Chondrocyte (in vitro differentiated cells): ENCODE results near the gene SSTR5. TPM values are rescaled to one million over a fixed set of nuclear protein-coding genes. Genes with fewer than 3 reads are reported as not detected.
"Not testable (repeated sequence)": the region's sequence is repeated elsewhere in the genome, so short reads cannot be mapped to it uniquely, and the experiment has no call there.

Experiments
- DNase-seq: peaks from one replicate; pipeline ENCODE4 v3.0.0; 2021; ENCODE audit warnings: mixed read lengths, low spot score
- H3K27ac Mint-ChIP-seq: one replicate; pipeline ENCODE4 v1.8.0; 2021; ENCODE audit warnings: mild to moderate bottlenecking, moderate library complexity, mixed read lengths; ENCODE audit not compliant: unreplicated experiment
- H3K27me3 Mint-ChIP-seq: 2 replicates; pipeline ENCODE4 v1.8.0; 2021; ENCODE audit warnings: low read depth, mixed read lengths
- H3K36me3 Mint-ChIP-seq: 2 replicates; pipeline ENCODE4 v1.8.0; 2021; ENCODE audit warnings: low read depth, mixed read lengths
- H3K4me1 Mint-ChIP-seq: 2 replicates; pipeline ENCODE4 v1.8.0; 2021; ENCODE audit warnings: low read depth, mild to moderate bottlenecking, mixed read lengths
- H3K4me3 Mint-ChIP-seq: one replicate; pipeline ENCODE4 v1.8.0; 2021; ENCODE audit warnings: mild to moderate bottlenecking, moderate library complexity, mixed read lengths; ENCODE audit not compliant: unreplicated experiment
- H3K9me3 Mint-ChIP-seq: 2 replicates; pipeline ENCODE4 v1.8.0; 2021; ENCODE audit warnings: low read depth, mixed read lengths
- total RNA-seq: library from RNA; stranded (reverse); gene quantifications from 3 replicates; pipeline ENCODE4 v1.2.1, GENCODE V29; 2021
- TF ChIP-seq, protein P1 (sequence below): fragments of 200-600 bp; sonication (generic); IDR thresholded peaks from 2 replicates; pipeline ENCODE4 v1.5.0; 2021; ENCODE audit warnings: antibody characterized with exemption, mild to moderate bottlenecking, moderate library complexity

Gene SSTR5
- total RNA-seq, 1 donor from 2014 or later: not detected

DNA sequence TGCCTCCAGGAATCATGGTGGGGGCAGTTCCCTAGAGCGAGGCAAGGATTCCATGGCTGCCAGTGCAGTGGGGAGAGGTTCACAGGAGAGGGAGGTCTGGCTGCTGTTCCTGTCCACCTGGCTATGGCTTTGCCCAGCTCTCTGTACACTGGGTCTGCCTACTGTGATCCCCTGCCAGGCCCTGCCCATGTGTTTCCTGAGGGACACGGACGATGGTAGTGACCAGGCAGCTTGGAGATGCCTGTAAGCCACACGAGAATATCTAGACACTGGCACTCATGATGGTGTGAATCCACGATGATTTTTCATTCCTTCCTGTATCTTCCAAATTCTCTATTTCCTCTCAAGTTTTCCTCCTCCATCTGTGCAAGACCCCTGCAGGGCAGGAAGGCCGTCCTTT lies 12.4 kb downstream of the SSTR5 start:
- no peak overlapping the region for H3K27ac Mint-ChIP-seq
- TF ChIP-seq, protein P1, sequence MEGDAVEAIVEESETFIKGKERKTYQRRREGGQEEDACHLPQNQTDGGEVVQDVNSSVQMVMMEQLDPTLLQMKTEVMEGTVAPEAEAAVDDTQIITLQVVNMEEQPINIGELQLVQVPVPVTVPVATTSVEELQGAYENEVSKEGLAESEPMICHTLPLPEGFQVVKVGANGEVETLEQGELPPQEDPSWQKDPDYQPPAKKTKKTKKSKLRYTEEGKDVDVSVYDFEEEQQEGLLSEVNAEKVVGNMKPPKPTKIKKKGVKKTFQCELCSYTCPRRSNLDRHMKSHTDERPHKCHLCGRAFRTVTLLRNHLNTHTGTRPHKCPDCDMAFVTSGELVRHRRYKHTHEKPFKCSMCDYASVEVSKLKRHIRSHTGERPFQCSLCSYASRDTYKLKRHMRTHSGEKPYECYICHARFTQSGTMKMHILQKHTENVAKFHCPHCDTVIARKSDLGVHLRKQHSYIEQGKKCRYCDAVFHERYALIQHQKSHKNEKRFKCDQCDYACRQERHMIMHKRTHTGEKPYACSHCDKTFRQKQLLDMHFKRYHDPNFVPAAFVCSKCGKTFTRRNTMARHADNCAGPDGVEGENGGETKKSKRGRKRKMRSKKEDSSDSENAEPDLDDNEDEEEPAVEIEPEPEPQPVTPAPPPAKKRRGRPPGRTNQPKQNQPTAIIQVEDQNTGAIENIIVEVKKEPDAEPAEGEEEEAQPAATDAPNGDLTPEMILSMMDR: no peak

DNA sequence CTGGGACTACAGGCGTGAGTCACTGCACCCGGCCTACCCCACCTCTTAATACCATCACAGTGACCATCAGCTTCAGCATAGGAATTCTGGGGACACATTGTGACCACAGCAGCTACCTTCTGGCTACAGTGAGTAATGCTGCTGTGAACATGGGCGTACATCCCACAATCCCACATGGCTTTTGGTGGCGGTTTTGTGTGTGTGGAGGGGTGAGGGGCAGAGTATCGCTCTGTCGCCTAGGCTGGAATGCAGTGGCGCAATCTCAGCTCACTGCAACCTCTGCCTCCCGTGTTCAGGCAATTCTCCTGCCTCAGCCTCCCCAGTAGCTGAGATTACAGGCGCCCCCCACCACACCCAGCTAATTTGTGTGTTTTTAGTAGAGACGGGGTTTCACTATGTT lies 13.9 kb downstream of the SSTR5 start:
- not testable (repeated sequence) for H3K36me3 Mint-ChIP-seq, H3K4me3 Mint-ChIP-seq, H3K27ac Mint-ChIP-seq, DNase-seq, H3K4me1 Mint-ChIP-seq
- H3K9me3 Mint-ChIP-seq: peaks cover 14% of the 10 kb centered on the region
- H3K27me3 Mint-ChIP-seq: peaks cover 23% of the 10 kb centered on the region

More for the DNA sequence above, 12.4 kb downstream of the SSTR5 start:
- Mint-ChIP-seq H3K4me3 (no peak overlapping the region), H3K4me1 (peaks cover 7% of the 10 kb centered on the region), H3K9me3 (peaks cover 14% of the 10 kb centered on the region), H3K27me3 (peaks cover 25% of the 10 kb centered on the region), H3K36me3 (peaks cover 4% of the 10 kb centered on the region)
- DNase-seq: no peak

DNA sequence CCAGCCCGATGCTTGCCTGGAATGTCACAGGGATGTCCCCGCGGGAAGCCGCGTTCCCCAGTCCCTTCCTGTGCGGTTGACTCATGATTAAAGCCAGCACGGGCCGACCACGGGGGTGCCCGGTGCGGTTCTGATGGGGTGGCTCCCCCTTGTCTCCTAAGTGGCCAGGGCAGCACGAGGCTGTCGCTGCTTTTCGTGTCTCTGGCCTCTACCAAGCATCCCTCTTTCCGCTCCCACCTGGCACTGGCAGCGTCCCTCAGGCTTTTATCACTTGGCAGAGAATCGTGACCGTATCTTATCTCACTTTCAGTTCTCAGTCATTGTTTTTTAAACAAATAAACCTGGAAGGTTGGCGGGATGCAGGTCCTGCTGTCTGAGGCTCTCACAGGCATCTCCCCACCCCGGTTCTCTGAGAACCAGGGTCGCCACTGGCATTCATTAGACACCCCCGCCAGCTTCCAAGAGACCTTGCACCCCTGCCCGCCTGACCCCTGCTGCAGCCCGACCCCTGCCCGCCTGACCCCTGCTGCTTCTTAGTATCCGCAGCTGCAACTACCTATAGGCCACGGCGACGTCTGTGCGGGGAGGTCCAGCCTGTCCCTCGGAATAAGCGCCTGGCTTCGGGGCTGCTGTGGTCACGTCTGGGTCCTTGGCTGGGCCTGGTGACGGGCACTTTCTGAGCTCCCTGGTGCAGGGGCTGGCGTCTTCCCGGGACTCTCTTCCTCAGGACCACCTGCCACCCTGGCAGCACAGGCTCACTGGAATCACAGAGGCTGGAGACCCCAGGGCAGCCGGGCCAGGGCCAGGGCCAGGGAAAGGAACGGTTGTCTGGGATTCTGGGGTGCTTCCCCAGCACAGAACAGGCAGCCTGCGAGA lies 16.0 kb downstream of the SSTR5 start:
- no peak overlapping the region for H3K27ac Mint-ChIP-seq
- no peak for DNase-seq
- TF ChIP-seq, protein P1: no peak
- H3K4me3 Mint-ChIP-seq: no peak overlapping the region
- H3K27me3 Mint-ChIP-seq: peaks cover 19% of the 10 kb centered on the region
- H3K9me3 Mint-ChIP-seq: peaks cover 14% of the 10 kb centered on the region
- peaks cover 4% of the 10 kb centered on the region for H3K36me3 Mint-ChIP-seq
- no peaks in the 10 kb centered on the region for H3K4me1 Mint-ChIP-seq

DNA sequence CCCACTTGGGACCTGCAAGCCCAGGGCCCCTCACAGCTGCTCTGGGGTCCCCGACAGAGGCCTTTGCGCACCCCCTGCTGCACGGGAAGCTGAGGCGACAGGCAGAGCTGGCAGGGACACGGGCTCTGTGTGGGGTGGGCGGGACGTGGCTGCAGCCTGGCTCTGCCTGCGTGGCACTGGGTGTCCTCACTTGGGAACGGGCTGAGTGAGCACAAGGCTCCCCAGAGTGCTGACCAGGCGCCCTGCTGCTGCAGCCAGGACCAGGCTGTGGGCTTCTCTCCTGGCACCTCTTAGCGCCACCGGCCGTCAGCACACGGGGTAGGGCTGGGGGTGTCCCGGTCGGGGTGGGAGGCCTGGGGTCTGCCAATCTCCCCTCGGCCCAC lies 16.9 kb downstream of the SSTR5 start:
- Mint-ChIP-seq H3K27ac (no peak overlapping the region), H3K4me1 (no peaks in the 10 kb centered on the region), H3K4me3 (no peak overlapping the region), H3K9me3 (peaks cover 14% of the 10 kb centered on the region), H3K27me3 (peaks cover 19% of the 10 kb centered on the region), H3K36me3 (peaks cover 4% of the 10 kb centered on the region)
- TF ChIP-seq, protein P1: no peak
- no peak for DNase-seq

DNA sequence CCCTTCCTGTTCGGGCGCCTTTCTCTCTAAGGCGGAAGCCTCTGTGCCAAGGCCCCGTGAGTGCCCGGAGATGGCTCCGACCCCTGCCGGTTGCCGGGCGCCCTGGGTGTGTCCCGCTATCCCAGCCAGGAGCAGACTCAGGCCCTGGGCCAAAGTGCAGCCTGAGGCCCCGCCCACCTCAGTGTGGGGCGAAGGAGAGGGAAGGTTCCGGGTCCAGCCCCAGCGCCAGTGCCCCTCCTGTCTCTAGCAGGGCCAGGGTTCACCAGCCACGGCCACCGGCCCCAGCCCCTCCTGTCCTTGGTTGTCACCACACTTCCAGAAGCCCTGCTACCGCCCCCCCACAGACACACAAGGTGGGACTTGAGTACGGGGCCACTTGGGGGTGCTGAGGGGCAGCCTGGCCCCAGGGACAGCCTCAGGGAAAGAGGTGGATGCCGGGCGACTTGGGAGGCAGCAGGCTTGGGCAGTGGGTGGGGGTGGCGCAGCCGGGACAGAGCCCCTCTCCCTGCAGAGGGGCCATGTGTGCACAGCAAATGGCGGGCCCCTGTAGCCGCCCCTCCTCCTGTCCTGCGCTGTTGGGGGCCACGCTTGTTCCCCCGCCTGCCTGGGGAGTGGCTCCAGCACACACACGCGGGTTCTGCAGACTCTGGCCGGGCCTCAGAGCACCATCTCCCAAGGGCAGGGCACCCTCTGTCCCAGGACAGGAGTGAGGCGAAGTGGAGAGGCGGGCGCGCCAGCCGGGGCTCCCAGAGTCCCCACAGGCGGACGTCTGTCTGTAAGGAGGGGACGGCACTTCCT lies 17.5 kb downstream of the SSTR5 start:
- TF ChIP-seq, protein P1: no peak
- Mint-ChIP-seq H3K36me3 (peaks cover 2% of the 10 kb centered on the region), H3K4me3 (no peak overlapping the region), H3K9me3 (peaks cover 9% of the 10 kb centered on the region), H3K4me1 (no peaks in the 10 kb centered on the region), H3K27me3 (peaks cover 17% of the 10 kb centered on the region), H3K27ac (no peak overlapping the region)
- DNase-seq: no peak
